OCI-M1 (cell line): Measurements from ENCODE around the gene PARD3.
"Not testable (repeated sequence)": the region's sequence is repeated elsewhere in the genome, so short reads cannot be mapped to it uniquely, and the experiment has no call there.

Experiments used
- DNase-seq: peaks from one replicate; lab custom pipeline; 2025; lab: John Stamatoyannopoulos, UW

Gene PARD3

GRCh38 chr10:34766811-34767494 lies 48.1 kb downstream of the PARD3 start:
- no peak for DNase-seq

- DNase-seq: no peak
Observed at GRCh38 chr10:34766266-34766600, 48.9 kb downstream of the PARD3 start.

- no peak for DNase-seq
Observed at GRCh38 chr10:34764472-34764946, 50.6 kb downstream of the PARD3 start.

GRCh38 chr10:34762603-34763299 lies 52.3 kb downstream of the PARD3 start:
- no peak for DNase-seq

GRCh38 chr10:34762156-34762555 lies 52.9 kb downstream of the PARD3 start:
- DNase-seq: no peak

GRCh38 chr10:34761453-34761852 lies 53.6 kb downstream of the PARD3 start:
- DNase-seq: no peak

DNA sequence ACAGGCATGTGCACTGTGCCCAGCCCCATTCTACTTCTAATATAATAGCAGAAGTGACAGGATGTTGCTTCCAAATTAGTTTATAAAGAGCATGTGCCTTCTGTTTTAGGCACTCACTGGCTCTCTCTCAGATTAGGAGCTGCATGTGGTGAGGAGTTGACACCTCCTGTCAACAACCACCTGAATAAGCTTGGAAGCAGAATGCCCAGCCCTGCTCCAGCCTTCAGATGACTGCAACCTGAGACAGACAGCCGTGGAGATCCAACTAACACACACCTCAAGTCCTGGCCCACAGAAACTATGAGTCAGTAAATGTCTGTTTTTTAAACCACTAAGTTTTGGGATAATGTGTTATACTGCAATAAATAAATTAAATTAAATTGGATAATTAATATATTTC lies 54.5 kb downstream of the PARD3 start:
- DNase-seq: no peak

GRCh38 chr10:34759837-34760215 lies 55.3 kb downstream of the PARD3 start:
- DNase-seq: no peak

DNA sequence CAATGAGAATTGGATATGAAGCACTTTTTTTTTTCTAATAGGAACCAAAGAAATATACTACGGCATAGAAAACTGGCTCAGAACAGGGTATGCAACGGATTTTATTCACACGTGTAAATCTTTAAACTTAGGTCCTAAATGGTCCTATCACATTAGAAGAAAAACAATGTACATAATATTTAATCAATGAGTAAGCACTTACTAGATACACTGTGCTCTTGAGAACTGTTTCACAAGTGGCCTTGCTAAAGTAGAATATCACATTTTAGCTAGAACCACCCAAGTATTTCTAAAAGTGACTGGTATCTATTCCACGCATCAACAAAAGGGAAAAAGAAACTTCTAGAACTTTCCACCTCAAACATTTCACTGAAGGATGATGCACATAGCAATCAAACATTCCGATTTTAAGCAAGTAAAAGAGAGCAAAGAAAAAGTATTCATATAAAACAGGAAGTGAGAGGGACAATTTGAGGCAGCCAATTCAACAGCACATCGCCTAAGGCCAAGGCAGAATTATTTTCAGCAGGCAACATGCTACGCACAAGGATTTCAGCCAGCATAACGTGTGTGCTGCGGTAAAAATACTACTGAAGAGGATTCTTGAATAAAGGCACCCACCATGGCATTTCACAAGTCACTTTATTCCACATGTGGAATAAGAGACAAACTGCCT lies 55.8 kb downstream of the PARD3 start:
- no peak for DNase-seq

DNA sequence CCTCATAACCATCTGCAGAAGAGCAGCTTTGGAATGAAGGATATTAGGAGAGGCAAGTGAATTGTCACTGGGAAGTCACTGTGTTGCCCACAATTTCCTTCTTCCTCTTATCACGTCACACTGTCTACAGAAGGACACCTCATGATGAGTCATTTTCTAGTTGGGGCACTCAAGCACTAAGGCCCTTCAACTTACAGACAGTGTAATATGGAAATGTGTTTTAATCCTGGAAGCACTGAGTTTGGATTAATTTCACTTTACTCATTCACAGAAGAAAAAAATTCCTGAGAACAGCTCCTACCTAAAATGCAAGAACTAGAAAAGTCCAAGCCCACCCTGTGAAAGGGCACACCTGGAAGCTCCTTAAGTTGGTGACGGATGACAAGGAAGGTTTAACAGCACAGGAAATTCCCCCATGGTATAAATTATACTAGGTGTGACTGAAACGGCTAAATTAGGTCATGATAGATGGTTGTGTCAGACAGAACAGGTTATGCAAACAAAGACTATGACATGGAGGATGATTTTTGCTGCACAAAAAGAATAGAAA lies 56.6 kb downstream of the PARD3 start:
- peak; percentile 37 for DNase-seq

DNA sequence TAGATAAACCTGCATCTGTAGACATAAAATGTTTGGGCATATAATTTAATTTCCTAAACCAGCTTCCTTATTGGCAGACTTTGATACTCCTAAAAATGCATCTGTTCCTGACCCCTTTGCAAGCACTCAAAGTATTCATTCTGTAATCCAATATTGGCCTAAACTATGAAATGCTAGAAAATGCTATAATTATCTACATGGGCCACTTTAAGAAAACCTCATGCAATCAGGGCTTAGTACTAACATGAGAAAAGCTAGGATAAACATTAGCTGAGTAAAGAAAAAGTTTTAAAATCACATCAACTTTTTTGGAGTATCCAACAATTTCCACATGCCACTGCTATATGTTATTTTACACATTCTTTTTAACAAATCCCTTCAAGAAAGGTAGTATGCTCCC lies 57.2 kb downstream of the PARD3 start:
- DNase-seq: no peak

GRCh38 chr10:34757181-34757580 lies 57.9 kb downstream of the PARD3 start:
- not testable (repeated sequence) for DNase-seq

DNA sequence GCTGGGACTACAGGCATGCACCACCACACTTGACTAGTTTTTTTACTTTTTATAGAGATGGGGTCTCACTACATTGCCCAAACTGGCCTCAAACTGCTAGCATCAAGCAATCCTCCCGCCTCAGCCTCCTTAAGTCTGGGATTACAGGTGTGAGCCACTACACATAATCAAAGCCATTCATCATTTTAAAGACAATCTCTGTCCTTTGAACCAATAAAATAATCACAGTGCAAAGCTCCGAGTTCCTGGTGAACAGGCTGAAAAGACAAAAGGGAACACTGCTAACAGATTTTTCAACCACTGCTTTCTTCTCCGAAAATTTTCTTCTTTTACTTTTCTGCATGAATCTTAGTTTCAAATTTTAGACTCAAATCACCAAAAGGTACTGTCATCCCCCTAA lies 58.5 kb downstream of the PARD3 start:
- DNase-seq: no peak

DNA sequence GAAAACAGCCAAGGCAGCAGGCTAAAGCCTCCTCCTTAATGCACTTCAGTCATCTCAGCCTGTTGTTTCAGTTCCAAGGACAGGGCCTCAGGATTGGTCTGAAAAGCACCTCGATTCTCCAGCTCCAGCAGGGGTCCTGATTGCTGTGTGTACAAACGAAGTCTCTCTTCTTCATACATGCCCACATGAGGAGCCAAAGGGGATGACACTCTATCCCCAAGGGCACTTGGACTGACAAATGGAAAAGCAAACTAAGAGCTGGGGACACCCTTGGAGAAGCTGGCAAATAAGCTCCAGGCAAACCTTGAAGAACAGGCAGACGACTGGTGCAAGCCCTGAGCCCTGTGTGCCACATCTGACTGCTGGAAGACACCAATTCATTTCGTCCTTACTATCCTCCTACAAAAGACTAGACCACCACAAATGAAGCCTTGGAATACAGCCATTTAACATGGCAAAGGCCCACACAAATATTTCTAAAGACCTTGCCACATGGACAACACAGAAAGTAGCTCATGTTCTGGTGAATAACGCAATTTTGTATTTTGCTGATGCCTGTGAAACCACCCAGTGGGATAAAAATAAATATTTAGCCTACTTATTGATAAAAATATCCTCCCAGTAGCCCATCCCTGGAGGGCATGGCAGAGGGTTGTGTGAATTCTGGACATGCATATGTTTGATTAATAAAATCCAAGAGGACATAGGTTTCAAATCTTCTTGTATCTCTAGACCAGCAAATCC lies 61.9 kb downstream of the PARD3 start:
- DNase-seq: no peak

GRCh38 chr10:34751272-34751671 lies 63.8 kb downstream of the PARD3 start:
- DNase-seq: no peak

- not testable (repeated sequence) for DNase-seq
Observed at GRCh38 chr10:34750795-34751194, 64.3 kb downstream of the PARD3 start.

GRCh38 chr10:34748767-34749166 lies 66.3 kb downstream of the PARD3 start:
- no peak for DNase-seq

- no peak for DNase-seq
Observed at GRCh38 chr10:34748357-34748756, 66.7 kb downstream of the PARD3 start.

DNA sequence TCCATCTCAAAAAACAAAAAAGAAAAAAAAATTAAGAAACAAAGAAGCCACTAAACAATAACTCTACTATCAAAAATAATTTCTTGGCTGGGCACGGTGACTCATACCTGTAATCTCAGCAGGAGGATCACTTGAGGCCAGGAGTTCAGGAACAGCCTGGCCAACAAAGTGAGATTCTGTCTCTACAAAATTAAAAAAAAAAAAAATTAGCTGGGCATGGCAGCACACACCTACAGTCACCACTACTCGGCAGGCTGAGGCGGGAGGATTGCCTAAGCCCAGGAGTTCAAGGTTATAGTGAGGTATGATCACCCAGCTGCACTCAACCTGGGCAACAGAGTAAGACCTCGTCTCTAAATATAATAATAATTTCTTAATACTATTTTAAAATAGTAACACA lies 69.0 kb downstream of the PARD3 start:
- no peak for DNase-seq

- DNase-seq: no peak
Observed at GRCh38 chr10:34745244-34745643, 69.9 kb downstream of the PARD3 start.

DNA sequence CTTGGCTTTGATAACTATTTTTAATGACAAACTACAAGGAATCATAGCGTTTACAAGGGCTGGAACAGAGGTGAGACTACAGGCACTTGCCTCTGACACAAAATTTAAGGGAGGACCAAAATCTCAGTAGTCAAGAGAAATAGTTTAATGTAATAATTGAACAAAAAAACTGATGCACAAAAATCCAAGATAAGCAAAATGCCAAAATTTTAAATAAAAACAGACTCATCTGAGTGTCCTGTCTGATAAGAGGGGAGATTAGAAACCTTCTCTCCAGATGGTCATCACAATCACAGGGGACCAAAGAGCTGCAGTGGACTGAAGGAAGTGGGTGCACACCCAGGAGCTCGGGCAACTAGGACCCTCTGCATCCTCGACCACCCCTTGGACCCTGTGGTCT lies 70.5 kb downstream of the PARD3 start:
- DNase-seq: no peak

- no peak for DNase-seq
Observed at GRCh38 chr10:34743814-34744213, 71.3 kb downstream of the PARD3 start.
